GF-D8 (cell line): ENCODE results near the gene CDIP1.
A peak's percentile ranks its signal among the peaks of the same experiment; 100 is the strongest.

Experiments
- DNase-seq: peaks from one replicate; lab custom pipeline; 2025; lab: John Stamatoyannopoulos, UW

Gene CDIP1

DNA sequence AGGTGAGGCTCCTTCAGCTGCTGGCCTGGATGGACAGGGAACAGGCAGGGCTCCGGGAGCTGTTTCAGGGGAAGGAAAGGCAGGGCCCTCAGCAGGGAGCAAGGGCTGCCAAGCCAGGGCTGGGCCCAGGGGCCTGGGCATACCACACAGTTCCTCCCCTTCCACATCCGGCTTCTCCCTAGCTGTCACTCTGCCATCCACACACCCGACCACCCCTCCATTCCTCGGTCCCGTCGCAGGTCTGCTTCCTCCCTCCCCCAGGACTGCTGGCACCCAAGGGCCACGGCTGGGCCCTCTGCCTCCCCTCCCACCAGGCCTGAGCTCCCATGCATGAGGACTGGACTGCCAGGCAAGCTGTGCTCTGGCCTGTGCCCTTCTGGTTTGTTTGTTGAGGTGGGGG lies 24.0 kb downstream of the CDIP1 start:
- DNase-seq = no peak

DNA sequence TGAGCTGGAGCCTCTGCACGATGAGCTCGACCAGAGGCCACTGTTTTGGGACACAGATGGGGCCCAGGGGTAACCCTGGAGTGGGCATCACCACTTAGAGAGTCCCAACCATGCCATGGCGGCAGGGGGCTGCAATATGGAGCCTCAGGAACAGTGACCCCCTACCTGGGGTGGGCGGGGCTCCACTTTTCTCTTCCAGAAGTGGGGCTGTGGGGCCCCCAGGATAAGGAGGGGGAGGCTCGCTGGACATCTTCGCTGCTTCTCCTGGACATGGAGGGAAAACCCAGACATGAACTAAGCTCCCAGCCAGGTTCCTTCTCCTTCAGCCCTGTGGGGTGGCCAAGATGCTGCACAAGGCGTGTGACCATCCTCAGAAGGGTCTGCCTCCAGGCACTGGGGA lies 24.7 kb downstream of the CDIP1 start:
- no peak for DNase-seq

- DNase-seq = no peak
These were observed 25.3 kb downstream of the CDIP1 start for GRCh38 chr16:4513086-4513860.

- DNase-seq = no peak
These were observed 26.1 kb downstream of the CDIP1 start for GRCh38 chr16:4512473-4512872.

- no peak for DNase-seq
These were observed 27.0 kb downstream of the CDIP1 start for GRCh38 chr16:4511441-4512082.

DNA sequence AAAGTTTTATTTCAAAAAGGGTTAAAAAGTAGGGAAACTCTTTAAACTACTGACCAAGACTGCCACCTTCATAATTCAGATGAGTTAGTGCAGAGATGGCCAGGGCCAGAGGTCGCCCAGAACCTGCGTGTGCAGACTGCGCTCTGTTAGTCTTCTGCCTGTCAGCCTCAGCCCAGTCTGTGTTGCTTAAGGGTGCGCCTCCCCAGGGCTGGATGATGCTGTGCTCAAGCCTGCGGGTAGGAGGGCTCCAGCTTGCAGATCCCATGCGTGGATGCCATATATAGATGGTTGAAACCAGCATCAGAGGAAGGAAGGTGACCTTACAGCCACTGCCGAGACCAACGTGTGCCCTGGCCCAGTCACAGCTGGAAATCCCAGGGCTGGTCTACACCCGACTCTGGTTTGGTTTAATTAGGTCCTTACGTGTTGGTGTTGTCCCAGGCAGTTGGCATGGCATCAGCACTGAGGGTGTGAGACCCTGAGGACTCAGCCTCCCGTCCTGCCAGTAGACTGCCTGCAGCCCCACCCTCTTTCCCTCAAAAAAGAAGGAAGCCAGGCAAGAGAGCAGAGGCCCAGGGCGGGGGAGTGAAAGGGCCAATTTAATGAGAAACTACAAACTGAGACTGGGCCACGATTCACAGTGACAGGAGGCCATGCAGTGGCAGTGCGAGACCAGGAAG lies 27.7 kb downstream of the CDIP1 start:
- DNase-seq = no peak

DNA sequence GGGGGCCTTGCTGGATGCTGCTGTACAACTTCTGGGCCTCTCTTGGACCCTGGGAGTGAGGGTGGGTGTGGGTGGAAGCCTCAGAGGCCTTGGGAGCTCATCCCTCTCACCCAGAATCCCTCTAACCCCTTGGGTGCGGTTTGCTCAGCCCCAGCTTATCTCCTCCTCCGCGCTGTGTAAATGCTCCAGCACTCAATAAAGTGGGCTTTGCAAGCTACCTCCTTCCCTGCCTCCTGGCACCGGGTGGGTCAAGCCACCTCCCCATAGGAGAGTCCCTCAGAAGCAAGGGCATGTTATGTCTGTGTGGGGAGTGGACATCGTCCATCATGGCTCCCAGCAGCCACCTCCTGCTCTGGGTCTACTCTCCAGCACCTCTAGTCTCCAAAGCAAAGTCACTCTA lies 28.4 kb downstream of the CDIP1 start:
- no peak for DNase-seq

DNA sequence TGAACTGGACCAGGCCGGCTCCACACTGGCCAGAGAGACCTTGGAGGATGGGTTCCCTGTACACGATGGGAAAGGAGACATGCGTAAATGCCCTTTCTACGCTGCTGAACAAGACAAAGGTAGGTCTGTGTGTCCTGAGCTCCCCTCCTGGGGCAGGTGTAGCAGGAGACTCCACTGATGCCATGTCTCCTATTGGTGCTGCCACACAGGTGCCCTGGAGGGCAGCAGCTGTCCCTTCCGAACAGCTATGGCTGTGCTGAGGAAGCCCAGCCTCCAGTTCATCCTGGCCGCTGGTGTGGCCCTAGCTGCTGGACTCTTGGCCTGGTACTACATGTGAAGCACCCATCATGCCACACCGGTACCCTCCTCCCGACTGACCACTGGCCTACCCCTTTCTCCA lies 29.2 kb downstream of the CDIP1 start:
- no peak for DNase-seq

GRCh38 chr16:4508806-4509205 lies 29.8 kb downstream of the CDIP1 start:
- no peak for DNase-seq

- DNase-seq = no peak
These were observed 30.8 kb downstream of the CDIP1 start for GRCh38 chr16:4507588-4508345.

GRCh38 chr16:4506450-4506849 lies 32.1 kb downstream of the CDIP1 start:
- DNase-seq = peak; percentile 25

DNA sequence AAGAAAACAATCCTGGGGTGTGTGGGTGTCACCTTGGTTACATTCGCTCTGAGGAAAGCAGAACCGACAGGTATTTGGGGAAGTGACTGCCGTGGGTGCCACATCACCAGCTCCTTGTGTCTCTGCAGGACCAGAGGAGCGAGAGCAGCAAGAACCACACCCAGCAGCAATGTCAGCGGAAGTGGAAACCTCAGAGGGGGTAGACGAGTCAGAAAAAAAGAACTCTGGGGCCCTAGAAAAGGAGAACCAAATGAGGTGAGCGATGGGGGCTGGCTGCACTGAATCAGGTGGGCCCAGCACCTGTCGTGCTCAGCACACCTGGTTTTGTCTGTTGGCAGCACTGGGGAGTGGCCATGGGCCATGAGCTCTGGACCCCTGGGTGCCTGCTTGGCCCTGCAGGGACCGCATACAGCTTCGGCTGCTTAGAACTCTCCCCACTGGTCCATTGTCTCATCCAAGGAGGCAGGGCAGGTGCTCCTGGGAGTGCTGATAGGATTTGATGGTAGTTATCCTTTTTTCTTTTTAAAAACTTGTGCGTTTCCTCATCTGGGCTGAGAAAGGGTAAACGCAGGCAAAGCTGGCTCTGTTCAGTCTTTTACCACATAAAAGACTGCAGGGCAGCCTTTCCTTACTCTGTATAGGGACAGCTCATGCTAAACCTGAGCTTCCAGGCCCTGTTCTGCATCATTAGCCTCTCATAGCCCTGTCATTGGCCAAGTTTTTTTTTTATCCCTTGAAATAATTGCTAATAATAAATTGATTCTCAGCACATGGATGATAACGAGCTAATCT lies 33.0 kb downstream of the CDIP1 start:
- peak; percentile 51 for DNase-seq

DNA sequence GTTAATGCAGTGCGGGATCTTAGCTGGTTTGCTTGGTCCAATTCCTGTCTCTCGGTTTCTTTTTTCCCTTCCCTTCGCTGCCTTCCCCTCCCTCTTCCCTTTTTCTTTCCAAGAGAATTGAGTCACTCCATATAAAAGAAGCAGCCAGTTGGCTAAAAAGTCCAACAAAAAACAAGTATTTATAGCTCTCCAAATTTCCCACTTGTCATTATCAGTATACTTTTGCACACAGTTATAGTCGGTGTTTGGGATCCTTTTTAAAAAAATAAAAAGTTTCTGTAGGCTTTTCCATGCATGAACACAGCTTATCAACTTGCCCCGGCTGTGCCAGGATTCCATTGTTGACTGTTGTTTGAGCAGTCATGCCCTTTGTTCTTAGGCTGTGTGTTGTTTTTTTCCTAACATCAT lies 37.5 kb downstream of the CDIP1 start:
- no peak for DNase-seq

GRCh38 chr16:4500272-4500671 lies 38.3 kb downstream of the CDIP1 start:
- DNase-seq = no peak

DNA sequence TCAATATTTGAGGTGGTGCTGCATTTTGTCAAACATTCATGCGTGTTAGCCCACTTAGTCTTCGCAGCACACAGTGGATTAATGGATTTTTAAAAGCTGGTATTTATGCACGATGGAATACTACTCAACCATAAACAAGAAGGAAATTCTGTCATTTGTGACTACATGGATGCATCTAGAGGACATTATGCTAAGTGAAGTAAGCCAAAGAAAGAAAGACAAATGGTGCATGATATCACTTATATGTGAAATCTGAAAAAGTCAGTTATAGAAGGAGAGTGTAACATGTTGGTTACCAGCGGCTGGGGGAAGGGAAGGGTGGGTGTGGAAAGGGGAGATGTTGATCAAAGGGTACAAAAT lies 39.4 kb downstream of the CDIP1 start:
- no peak for DNase-seq

- DNase-seq = no peak
These were observed 39.9 kb downstream of the CDIP1 start for GRCh38 chr16:4498546-4499195.

GRCh38 chr16:4496305-4496704 lies 42.3 kb downstream of the CDIP1 start:
- no peak for DNase-seq

DNA sequence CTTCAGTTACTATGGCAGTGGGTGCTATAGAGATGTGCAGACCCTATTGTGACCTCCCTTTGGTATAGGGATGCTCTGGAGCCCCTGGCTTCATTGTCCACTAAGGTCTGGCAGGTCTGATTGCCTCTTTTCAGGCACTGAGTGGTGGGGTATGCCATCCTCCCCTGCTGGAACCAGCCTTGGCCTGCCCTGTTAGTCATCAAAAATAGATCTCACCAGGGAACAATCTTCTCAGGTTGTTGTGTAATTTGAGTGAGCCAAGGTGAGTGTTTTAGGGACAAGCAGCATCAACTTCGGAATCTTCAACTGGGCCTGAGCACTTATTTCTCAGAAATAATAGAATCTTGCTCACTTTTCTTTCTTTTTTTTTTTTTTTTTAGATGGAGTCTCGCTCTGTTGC lies 42.8 kb downstream of the CDIP1 start:
- no peak for DNase-seq

DNA sequence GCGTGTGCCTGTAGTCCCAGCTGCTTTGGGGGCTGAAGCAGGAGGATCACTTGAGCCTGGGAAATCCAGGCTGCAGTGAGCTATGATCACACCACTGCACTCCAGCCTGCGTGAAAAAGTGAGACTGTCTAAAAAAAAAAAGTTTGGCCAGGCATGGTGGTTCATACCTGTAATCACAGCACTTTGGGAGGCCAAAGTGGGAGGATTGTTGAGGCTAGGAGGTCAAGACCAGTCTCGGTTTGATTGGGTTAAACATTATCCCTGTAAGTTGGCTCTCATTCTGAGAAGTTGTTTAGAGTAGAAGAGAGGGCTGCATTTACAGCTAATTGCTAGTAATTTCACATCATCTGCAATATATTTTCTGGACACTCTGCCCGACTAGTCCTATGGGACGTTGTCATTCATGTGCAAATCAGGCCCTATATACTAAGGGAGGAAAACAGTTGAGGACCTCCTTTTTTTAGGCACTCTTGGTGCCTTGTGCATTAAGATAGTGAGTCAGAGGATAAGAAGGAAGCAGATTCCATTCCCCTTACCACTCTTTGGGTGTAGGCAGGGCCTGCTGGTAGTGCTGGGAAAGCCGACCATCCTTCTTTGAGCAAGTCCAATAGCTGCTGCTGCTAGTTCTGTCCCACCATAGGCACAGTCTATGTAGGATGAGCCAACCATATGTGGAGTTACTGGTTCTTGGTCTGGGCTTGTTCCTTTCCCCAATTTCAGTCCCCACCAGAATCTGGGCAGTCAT lies 43.7 kb downstream of the CDIP1 start:
- DNase-seq = no peak

DNA sequence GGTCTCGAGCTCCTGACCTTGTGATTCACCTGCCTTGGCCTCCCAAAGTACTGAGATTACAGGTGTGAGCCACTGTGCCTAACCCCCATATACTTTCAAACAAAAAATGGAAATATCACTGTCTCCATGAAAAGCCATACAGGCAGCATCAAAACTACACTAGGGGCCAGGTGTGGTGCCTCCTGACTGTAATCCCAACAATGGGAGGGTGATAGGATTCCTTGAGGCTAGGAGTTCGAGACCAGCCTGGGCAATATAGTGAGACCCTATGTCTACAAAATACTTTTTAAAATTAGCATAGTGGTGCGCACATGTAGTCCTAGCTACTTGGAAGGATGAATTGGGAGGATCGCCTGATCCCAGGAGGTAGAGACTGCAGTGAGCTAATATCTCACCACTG lies 46.7 kb downstream of the CDIP1 start:
- DNase-seq = no peak

DNA sequence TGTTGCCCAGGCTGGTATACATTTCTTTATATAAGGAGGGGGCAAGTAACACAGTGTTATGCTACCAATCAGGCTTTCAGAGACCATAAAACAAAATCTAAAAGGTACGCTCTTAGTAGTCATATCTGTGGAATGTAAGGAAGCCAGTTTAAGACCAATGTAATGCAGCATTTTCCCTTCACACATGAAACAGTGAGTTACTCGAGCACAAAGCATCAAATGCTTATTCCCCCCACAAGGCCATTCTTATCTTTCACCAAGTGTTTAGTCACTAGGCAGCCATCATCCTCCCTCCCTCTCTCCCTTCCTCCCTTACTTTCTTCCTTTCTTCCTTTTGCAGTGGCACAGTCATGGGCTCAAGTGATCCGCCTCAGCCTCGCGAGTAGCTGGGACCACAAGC lies 49.5 kb downstream of the CDIP1 start:
- no peak for DNase-seq
